Measurements from ENCODE around the gene KHK. TPM values are rescaled to one million over a fixed set of nuclear protein-coding genes. Genes with fewer than 3 reads are reported as not detected.

KHK gene
- 9.3 TPM for total RNA-seq

- Histone ChIP-seq H3K4me1 (peaks cover 40% of the 10 kb centered on the region), H3K4me3 (peak within 1 kb of the TSS; percentile 58 to 68), H3K27me3 (no peaks in the 10 kb centered on the region), H3K36me3 (no peaks in the 10 kb centered on the region), H3K27ac (peak within 1 kb of the TSS; percentile 83), H3K9me3 (no peaks in the 10 kb centered on the region)
- no peak for DNase-seq (ENCODE audit: extremely low spot score in 2 of 2)
- TF ChIP-seq POLR2AphosphoS5 (IDR thresholded peaks at IDR 0.05; ENCODE audit: insufficient read depth in 1 of 2, low read depth in 1 of 2) (no peak), CTCF (IDR thresholded peaks at IDR 0.05) (no peak), POLR2A (IDR thresholded peaks at IDR 0.05) (no peak)
- intact Hi-C loops (cut with DNase I) = loop anchor here (2.0 to 10.0 kb wide), 3 partner anchors 36 to 125 kb away; partner anchors contain the start of genes AGBL5 and TMEM214
Measured at GRCh38 chr2:27086724-27087593, at the start of gene KHK. Gene KHK, plus strand, starts transcription at chr2:27086772. Its CDS starts 488 bp downstream, at chr2:27087260.

GRCh38 chr2:27038012-27038411 is 48.6 kb upstream of the KHK start:
- DNase-seq (ENCODE audit: extremely low spot score in 2 of 2) = no peak
- H3K4me1 ChIP-seq = peaks cover 20% of the 10 kb centered on the region
- no peak overlapping the region for H3K27ac ChIP-seq
- H3K9me3 ChIP-seq = no peaks in the 10 kb centered on the region
- peaks cover 0 to 66% of the 10 kb centered on the region in 2 donors for H3K36me3 ChIP-seq
- intact Hi-C loops (cut with DNase I) = loop anchor here (10.0 kb wide), 1 partner anchor 47 kb away; the partner anchor contains the start of gene KHK
- TF ChIP-seq POLR2A (IDR thresholded peaks at IDR 0.05) (no peak), POLR2AphosphoS5 (IDR thresholded peaks at IDR 0.05; ENCODE audit: insufficient read depth in 1 of 2, low read depth in 1 of 2) (no peak), CTCF (IDR thresholded peaks at IDR 0.05) (no peak)
- H3K4me3 ChIP-seq = no peak overlapping the region
- H3K27me3 ChIP-seq = no peaks in the 10 kb centered on the region

GRCh38 chr2:27038631-27039339 is 47.8 kb upstream of the KHK start:
- DNase-seq (ENCODE audit: extremely low spot score in 2 of 2) = no peak
- H3K36me3 ChIP-seq = peaks cover 0 to 66% of the 10 kb centered on the region in 2 donors
- no peaks in the 10 kb centered on the region for H3K9me3 ChIP-seq
- peaks cover 14% of the 10 kb centered on the region for H3K4me1 ChIP-seq
- H3K27ac ChIP-seq = no peak overlapping the region
- no peaks in the 10 kb centered on the region for H3K27me3 ChIP-seq
- intact Hi-C loops (cut with DNase I) = loop anchor here (10.0 kb wide), 1 partner anchor 46 kb away; the partner anchor contains the start of gene KHK
- TF ChIP-seq POLR2A (IDR thresholded peaks at IDR 0.05) (no peak), CTCF (IDR thresholded peaks at IDR 0.05) (no peak), POLR2AphosphoS5 (IDR thresholded peaks at IDR 0.05; ENCODE audit: insufficient read depth in 1 of 2, low read depth in 1 of 2) (no peak)
- H3K4me3 ChIP-seq = no peak overlapping the region

GRCh38 chr2:27039426-27039825 is 47.1 kb upstream of the KHK start:
- H3K36me3 ChIP-seq = peaks cover 0 to 66% of the 10 kb centered on the region in 2 donors

More at GRCh38 chr2:27039426-27039825, 47.1 kb upstream of the KHK start:
- Histone ChIP-seq H3K9me3 (no peaks in the 10 kb centered on the region), H3K27me3 (no peaks in the 10 kb centered on the region), H3K4me3 (no peak overlapping the region), H3K27ac (no peak overlapping the region), H3K4me1 (peaks cover 7% of the 10 kb centered on the region)
- DNase-seq (ENCODE audit: extremely low spot score in 2 of 2) = no peak
- intact Hi-C loops (cut with DNase I) = loop anchor here (10.0 kb wide), 1 partner anchor 45 kb away; the partner anchor contains the start of gene KHK
- TF ChIP-seq POLR2A (IDR thresholded peaks at IDR 0.05) = no peak
- TF ChIP-seq POLR2AphosphoS5 (IDR thresholded peaks at IDR 0.05; ENCODE audit: insufficient read depth in 1 of 2, low read depth in 1 of 2) = no peak
- TF ChIP-seq CTCF (IDR thresholded peaks at IDR 0.05) = no peak
